CD4-positive, alpha-beta T cell treated with Interleukin-17A for 1 hour (primary cell): ENCODE data around the gene XCL1.
"Not testable (repeated sequence)": the region's sequence is repeated elsewhere in the genome, so short reads cannot be mapped to it uniquely, and the experiment has no call there.

Source experiments
- DNase-seq: peaks from one replicate; pipeline ENCODE4 v3.0.0-alpha.2; 2020

The XCL1 gene

GRCh38 chr1:168568346-168568745, 8.1 kb upstream of the XCL1 start:
- DNase-seq: no peak

- no peak for DNase-seq
Measured at GRCh38 chr1:168570652-168571051, 5.8 kb upstream of the XCL1 start.

GRCh38 chr1:168572633-168573032, 3.8 kb upstream of the XCL1 start:
- DNase-seq: no peak

- peak; percentile 61 for DNase-seq
Measured at GRCh38 chr1:168574234-168574633, 2.2 kb upstream of the XCL1 start.

GRCh38 chr1:168578531-168579185, 2.3 kb downstream of the XCL1 start:
- not testable (repeated sequence) for DNase-seq

GRCh38 chr1:168580290-168580689, 3.9 kb downstream of the XCL1 start:
- DNase-seq: not testable (repeated sequence)

- DNase-seq: not testable (repeated sequence)
Measured at GRCh38 chr1:168580991-168581390, 4.6 kb downstream of the XCL1 start.

- DNase-seq: no peak
Measured at GRCh38 chr1:168581817-168582572, 5.6 kb downstream of the XCL1 start.

GRCh38 chr1:168582688-168583336, 6.4 kb downstream of the XCL1 start:
- no peak for DNase-seq

GRCh38 chr1:168583571-168583970, 7.2 kb downstream of the XCL1 start:
- no peak for DNase-seq

- DNase-seq: no peak
Measured at GRCh38 chr1:168585191-168585590, 8.8 kb downstream of the XCL1 start.

GRCh38 chr1:168585937-168586336, 9.5 kb downstream of the XCL1 start:
- no peak for DNase-seq

- no peak for DNase-seq
Measured at GRCh38 chr1:168589167-168589566, 12.8 kb downstream of the XCL1 start.

- no peak for DNase-seq
Measured at GRCh38 chr1:168591066-168591465, 14.7 kb downstream of the XCL1 start.

GRCh38 chr1:168591641-168592250, 15.3 kb downstream of the XCL1 start:
- no peak for DNase-seq

GRCh38 chr1:168595403-168595802, 19.0 kb downstream of the XCL1 start:
- DNase-seq: not testable (repeated sequence)

GRCh38 chr1:168598125-168598524, 21.7 kb downstream of the XCL1 start:
- DNase-seq: no peak

GRCh38 chr1:168598892-168599291, 22.5 kb downstream of the XCL1 start:
- no peak for DNase-seq

GRCh38 chr1:168599641-168600040, 23.2 kb downstream of the XCL1 start:
- DNase-seq: no peak

- no peak for DNase-seq
Measured at GRCh38 chr1:168601051-168601450, 24.6 kb downstream of the XCL1 start.

- peak; percentile 72 for DNase-seq
Measured at GRCh38 chr1:168603501-168604110, 27.2 kb downstream of the XCL1 start.

- no peak for DNase-seq
Measured at GRCh38 chr1:168605443-168605842, 29.0 kb downstream of the XCL1 start.

GRCh38 chr1:168606096-168606495, 29.7 kb downstream of the XCL1 start:
- DNase-seq: no peak
